Liver (tissue), 9 donors: ENCODE measurements around the gene EXOC6. TPM values are rescaled to one million over a fixed set of nuclear protein-coding genes. Genes with fewer than 3 reads are reported as not detected.

Source experiments
- DNase-seq: peaks from one replicate; pipeline ENCODE4 v3.0.0-alpha.2; 2017; ENCODE audit warnings: low spot score
- H3K27ac ChIP-seq, 2 donors: one replicate each; pipeline ENCODE4 v1.7.0; 2013; ENCODE audit warnings: inconsistent platforms in 2 of 2, low read length in 2 of 2, control low read depth in 1 of 2, low read depth in 1 of 2, mild to moderate bottlenecking in 1 of 2
- H3K27me3 ChIP-seq, 4 donors: one replicate each; pipeline versions ENCODE4 v1.6.1 to v1.7.0; 2013; ENCODE audit warnings: low read length in 3 of 4, inconsistent platforms in 1 of 4, mild to moderate bottlenecking in 1 of 4, moderate library complexity in 1 of 4; ENCODE audit not compliant: control insufficient read depth in 4 of 4, insufficient read depth in 4 of 4
- H3K36me3 ChIP-seq, 4 donors: one replicate each; pipeline versions ENCODE4 v1.6.1 to v1.7.0; 2013; ENCODE audit warnings: low read length in 3 of 4, mild to moderate bottlenecking in 3 of 4, low read depth in 1 of 4, moderate library complexity in 1 of 4; ENCODE audit not compliant: control insufficient read depth in 4 of 4, insufficient read depth in 3 of 4
- H3K4me1 ChIP-seq, 4 donors: one replicate each; pipeline versions ENCODE4 v1.6.1 to v1.7.0; 2013; ENCODE audit warnings: low read length in 3 of 4, mild to moderate bottlenecking in 3 of 4, moderate library complexity in 1 of 4; ENCODE audit not compliant: control insufficient read depth in 4 of 4, insufficient read depth in 4 of 4
- H3K4me3 ChIP-seq, 3 donors: one replicate each; pipeline versions ENCODE4 v1.6.1 to v1.7.0; 2013; ENCODE audit warnings: low read length in 3 of 3, control low read depth in 1 of 3, low read depth in 1 of 3, mild to moderate bottlenecking in 1 of 3
- H3K9ac ChIP-seq, 2 donors: one replicate each; pipeline ENCODE4 v1.7.0; 2013; ENCODE audit warnings: low read length in 2 of 2, mild to moderate bottlenecking in 2 of 2, moderate library complexity in 2 of 2, control low read depth in 1 of 2, low read depth in 1 of 2
- H3K9me3 ChIP-seq, 4 donors: one replicate each; pipeline versions ENCODE4 v1.6.1 to v1.7.0; 2013; ENCODE audit warnings: low read length in 3 of 4; ENCODE audit not compliant: control insufficient read depth in 4 of 4
- ATF3 ChIP-seq: IDR thresholded peaks from 2 replicates; pipeline ENCODE4 v1.6.1; 2016; ENCODE audit warnings: antibody characterized with exemption
- FOXA1 ChIP-seq: IDR thresholded peaks from 2 replicates; pipeline ENCODE4 v1.6.1; 2016; ENCODE audit warnings: antibody characterized with exemption
- FOXA2 ChIP-seq: IDR thresholded peaks from 2 replicates; pipeline ENCODE4 v1.6.1; 2016; ENCODE audit warnings: antibody characterized with exemption
- HNF4A ChIP-seq, 2 donors: conservative IDR thresholded peaks; 2 replicates each; pipeline ENCODE4 v1.6.1; 2016; ENCODE audit warnings: antibody characterized with exemption in 2 of 2, mild to moderate bottlenecking in 2 of 2
- HNF4G ChIP-seq: IDR thresholded peaks from 2 replicates; pipeline ENCODE4 v1.6.1; 2016; ENCODE audit warnings: antibody characterized with exemption
- JUND ChIP-seq, 2 donors: IDR thresholded peaks; 2 replicates each; pipeline ENCODE4 v1.6.1; 2016; ENCODE audit warnings: antibody characterized with exemption in 2 of 2
- MAX ChIP-seq: IDR thresholded peaks from 2 replicates; pipeline ENCODE4 v1.6.1; 2016; ENCODE audit warnings: antibody characterized with exemption
- NR2F2 ChIP-seq: IDR thresholded peaks from 2 replicates; pipeline ENCODE4 v1.6.1; 2016; ENCODE audit warnings: antibody characterized with exemption
- RAD21 ChIP-seq, 2 donors: IDR thresholded peaks; 2 replicates each; pipeline ENCODE4 v1.6.1; 2016; ENCODE audit warnings: antibody characterized with exemption in 2 of 2, mild to moderate bottlenecking in 2 of 2
- RXRA ChIP-seq, 2 donors: IDR thresholded peaks; 2 replicates each; pipeline ENCODE4 v1.6.1; 2017 to 2018; ENCODE audit warnings: antibody characterized with exemption in 2 of 2, mild to moderate bottlenecking in 1 of 2
- SP1 ChIP-seq: IDR thresholded peaks from 2 replicates; pipeline ENCODE4 v1.6.1; 2018; ENCODE audit warnings: antibody characterized with exemption, mild to moderate bottlenecking
- TAF1 ChIP-seq: conservative IDR thresholded peaks from 2 replicates; pipeline ENCODE4 v1.6.1; 2016; ENCODE audit warnings: antibody characterized with exemption, mild to moderate bottlenecking
- YY1 ChIP-seq: IDR thresholded peaks from 2 replicates; pipeline ENCODE4 v1.6.1; 2016; ENCODE audit warnings: antibody characterized with exemption, mild to moderate bottlenecking
- WGBS: extraction: QIAGEN DNeasy Blood & Tissue Kit; methylation state at CpG from one replicate; pipeline ENCODE4 v1.1.7; 2013; 5-methylcytosine and 5-hydroxymethylcytosine counted together
- polyA plus RNA-seq, 2 donors: library from polyadenylated mRNA; stranded (reverse) in 1 of 2; unstranded in 1 of 2; fragments of 200-250 nt in 1 of 2; fragments of >200 nt in 1 of 2; fragmentation: Nextera tagmentation in 1 of 2; extraction: Ambion mirVana in 1 of 2; gene quantifications; one replicate each; pipeline versions ENCODE4 v1.2.1 to v1.2.3, GENCODE V29; 2013 to 2015
- total RNA-seq, 2 donors: library from RNA; depleted of rRNA; stranded (reverse); fragments of >200 nt; gene quantifications; one replicate each; pipeline ENCODE4 v1.2.3, GENCODE V29; 2014
- TF ChIP-seq, protein P1 (sequence below): fragments of 150-350 bp; IDR thresholded peaks from 2 replicates; pipeline ENCODE4 v1.5.1; 2017; ENCODE audit warnings: improper control_type of control experiment, low read depth, low read length; ENCODE audit not compliant: missing input control
- TF ChIP-seq, protein P2 (sequence below): IDR thresholded peaks from 2 replicates; pipeline ENCODE4 v1.6.1; 2016; ENCODE audit warnings: antibody characterized with exemption
- donor health status: healthy.
- donor health status: healthy.
- donor health status: healthy.
- donor health status: healthy.
- donor health status: healthy.

The EXOC6 gene
- total and polyA plus RNA-seq, 4 donors = 6.5 to 35.4 (median 8.4) TPM

DNA sequence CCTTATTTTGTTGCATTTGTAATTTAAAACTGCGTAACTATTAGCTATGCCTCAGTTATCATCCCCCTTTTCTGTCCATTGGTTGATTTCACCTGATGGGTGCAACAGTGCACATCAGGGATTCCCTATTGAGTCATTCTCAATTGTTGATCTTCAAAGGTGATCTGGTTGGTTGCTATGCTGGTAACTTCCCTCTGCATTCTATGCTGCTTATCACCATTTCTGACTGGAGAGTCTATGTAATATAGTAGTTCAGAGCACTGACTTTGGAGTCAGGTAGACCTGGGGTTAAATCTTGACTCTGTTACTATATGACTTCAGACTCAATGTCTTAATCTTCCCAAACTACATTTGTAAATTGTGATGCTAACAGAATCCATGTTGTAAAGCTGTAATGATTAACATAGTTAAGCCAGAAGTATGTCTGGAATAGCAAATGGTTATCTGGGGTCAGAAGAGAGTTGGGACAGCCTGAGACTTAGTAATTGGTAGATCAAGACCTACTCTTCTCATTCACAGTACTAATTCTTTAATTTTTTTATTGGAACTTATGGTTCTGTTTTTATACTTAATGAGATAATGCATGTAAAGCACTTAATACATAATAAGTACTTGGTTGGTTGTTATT is 38.1 kb downstream of the EXOC6 start:
- no peak for DNase-seq
- H3K36me3 ChIP-seq = no peaks in the 10 kb centered on the region
- H3K27me3 ChIP-seq = no peaks in the 10 kb centered on the region
- TF ChIP-seq HNF4A (conservative IDR thresholded peaks at IDR 0.05) (no peak), FOXA1 (no peak), MAX (no peak), NR2F2 (no peak), ATF3 (no peak), JUND (IDR thresholded peaks at IDR 0.05) (no peak), SP1 (no peak), TAF1 (no peak), YY1 (no peak), HNF4G (no peak), RAD21 (IDR thresholded peaks at IDR 0.05) (no peak), RXRA (IDR thresholded peaks at IDR 0.05) (no peak)
- TF ChIP-seq, protein P1, sequence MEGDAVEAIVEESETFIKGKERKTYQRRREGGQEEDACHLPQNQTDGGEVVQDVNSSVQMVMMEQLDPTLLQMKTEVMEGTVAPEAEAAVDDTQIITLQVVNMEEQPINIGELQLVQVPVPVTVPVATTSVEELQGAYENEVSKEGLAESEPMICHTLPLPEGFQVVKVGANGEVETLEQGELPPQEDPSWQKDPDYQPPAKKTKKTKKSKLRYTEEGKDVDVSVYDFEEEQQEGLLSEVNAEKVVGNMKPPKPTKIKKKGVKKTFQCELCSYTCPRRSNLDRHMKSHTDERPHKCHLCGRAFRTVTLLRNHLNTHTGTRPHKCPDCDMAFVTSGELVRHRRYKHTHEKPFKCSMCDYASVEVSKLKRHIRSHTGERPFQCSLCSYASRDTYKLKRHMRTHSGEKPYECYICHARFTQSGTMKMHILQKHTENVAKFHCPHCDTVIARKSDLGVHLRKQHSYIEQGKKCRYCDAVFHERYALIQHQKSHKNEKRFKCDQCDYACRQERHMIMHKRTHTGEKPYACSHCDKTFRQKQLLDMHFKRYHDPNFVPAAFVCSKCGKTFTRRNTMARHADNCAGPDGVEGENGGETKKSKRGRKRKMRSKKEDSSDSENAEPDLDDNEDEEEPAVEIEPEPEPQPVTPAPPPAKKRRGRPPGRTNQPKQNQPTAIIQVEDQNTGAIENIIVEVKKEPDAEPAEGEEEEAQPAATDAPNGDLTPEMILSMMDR = no peak
- TF ChIP-seq, protein P2, sequence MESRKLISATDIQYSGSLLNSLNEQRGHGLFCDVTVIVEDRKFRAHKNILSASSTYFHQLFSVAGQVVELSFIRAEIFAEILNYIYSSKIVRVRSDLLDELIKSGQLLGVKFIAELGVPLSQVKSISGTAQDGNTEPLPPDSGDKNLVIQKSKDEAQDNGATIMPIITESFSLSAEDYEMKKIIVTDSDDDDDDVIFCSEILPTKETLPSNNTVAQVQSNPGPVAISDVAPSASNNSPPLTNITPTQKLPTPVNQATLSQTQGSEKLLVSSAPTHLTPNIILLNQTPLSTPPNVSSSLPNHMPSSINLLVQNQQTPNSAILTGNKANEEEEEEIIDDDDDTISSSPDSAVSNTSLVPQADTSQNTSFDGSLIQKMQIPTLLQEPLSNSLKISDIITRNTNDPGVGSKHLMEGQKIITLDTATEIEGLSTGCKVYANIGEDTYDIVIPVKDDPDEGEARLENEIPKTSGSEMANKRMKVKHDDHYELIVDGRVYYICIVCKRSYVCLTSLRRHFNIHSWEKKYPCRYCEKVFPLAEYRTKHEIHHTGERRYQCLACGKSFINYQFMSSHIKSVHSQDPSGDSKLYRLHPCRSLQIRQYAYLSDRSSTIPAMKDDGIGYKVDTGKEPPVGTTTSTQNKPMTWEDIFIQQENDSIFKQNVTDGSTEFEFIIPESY = no peak
- WGBS = 96% methylated on average over 1 of the region's 1 CpG
- no peaks in the 10 kb centered on the region for H3K9me3 ChIP-seq
- H3K4me1 ChIP-seq = peaks cover 0 to 4% (median 0%) of the 10 kb centered on the region in 4 donors
- no peak overlapping the region for H3K4me3 ChIP-seq
- no peak overlapping the region for H3K9ac ChIP-seq
- H3K27ac ChIP-seq = no peak overlapping the region

- TF ChIP-seq RAD21 (IDR thresholded peaks at IDR 0.05) = no peak
- no peak for TF ChIP-seq FOXA2
- TF ChIP-seq NR2F2 = no peak
- TF ChIP-seq MAX = no peak
- H3K27ac ChIP-seq = no peak overlapping the region
Measured at GRCh38 chr10:92890471-92890870, 42.2 kb downstream of the EXOC6 start.

More at GRCh38 chr10:92890471-92890870, 42.2 kb downstream of the EXOC6 start:
- Histone ChIP-seq H3K36me3 (no peaks in the 10 kb centered on the region), H3K4me3 (no peak overlapping the region), H3K27me3 (no peaks in the 10 kb centered on the region), H3K9me3 (no peaks in the 10 kb centered on the region), H3K9ac (no peak overlapping the region), H3K4me1 (peaks cover 2 to 12% (median 4%) of the 10 kb centered on the region in 4 donors)
- DNase-seq = no peak
